Measurements from ENCODE around the gene SYNJ1. TPM values are rescaled to one million over a fixed set of nuclear protein-coding genes. Genes with fewer than 3 reads are reported as not detected.
"Not testable (repeated sequence)": the region's sequence is repeated elsewhere in the genome, so short reads cannot be mapped to it uniquely, and the experiment has no call there.

The SYNJ1 gene
- total RNA-seq, 1 experiment from 2014 or later: 1.1 TPM

DNA sequence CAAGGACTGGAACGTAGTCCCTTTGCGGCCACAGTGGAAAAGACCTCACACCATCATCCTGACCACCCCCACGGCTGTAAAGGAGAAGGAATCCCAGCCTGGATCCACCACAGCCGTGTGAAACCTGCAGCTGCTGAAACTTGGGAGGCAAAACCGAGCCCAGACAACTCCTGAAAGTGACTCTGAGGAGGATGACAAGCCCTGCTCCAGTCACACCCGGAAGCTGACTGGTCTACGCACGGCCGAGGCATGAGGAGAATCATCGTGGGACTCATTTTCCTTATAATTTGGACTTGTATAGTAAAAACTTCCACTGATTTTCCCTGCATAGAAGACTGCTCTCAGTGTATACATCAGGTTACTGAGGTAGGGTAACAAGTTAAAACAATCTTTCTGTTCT is 65.8 kb downstream of the SYNJ1 start:
- Histone ChIP-seq H3K36me3 (peaks cover 32% of the 10 kb centered on the region), H3K9me3 (peaks cover 11% of the 10 kb centered on the region)
- H3K27me3 ChIP-seq, DNase-seq, H3K4me3 ChIP-seq: not testable (repeated sequence)

DNA sequence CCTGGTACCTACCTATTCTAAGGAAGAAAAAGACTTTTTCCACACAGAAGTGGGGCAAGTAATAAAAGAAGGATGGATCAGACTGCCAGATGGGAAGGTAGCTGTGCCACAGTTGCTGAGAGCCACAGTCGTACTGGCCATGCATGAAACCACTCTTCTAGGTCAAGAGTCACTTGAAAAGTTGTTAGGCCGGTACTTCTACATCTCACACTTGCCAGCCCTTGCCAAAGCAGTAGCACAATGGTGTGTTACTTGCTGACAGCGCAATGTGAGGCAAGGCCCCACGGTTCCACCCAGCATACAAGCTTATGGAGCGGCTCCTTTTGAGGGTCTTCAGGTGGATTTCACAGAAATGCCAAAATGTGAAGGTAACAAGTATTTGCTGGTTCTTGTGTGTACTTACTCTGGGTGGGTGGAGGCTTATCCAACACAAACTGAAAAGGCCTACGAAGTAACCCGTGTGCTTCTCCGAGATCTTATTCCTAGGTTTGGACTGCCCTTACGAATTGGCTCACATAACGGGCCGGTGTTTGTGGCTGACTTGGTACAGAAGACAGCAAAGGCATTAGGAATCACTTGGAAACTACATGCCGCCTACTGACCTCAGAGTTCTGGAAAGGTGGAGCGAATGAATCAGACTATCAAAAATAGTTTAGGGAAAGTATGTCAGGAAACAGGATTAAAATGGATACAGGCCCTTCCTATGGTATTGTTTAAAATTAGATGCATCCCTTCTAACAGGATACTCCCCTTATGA is 66.6 kb downstream of the SYNJ1 start:
- H3K4me3 ChIP-seq, H3K27me3 ChIP-seq, DNase-seq: not testable (repeated sequence)
- Histone ChIP-seq H3K9me3 (peaks cover 11% of the 10 kb centered on the region), H3K36me3 (peaks cover 29% of the 10 kb centered on the region)

DNA sequence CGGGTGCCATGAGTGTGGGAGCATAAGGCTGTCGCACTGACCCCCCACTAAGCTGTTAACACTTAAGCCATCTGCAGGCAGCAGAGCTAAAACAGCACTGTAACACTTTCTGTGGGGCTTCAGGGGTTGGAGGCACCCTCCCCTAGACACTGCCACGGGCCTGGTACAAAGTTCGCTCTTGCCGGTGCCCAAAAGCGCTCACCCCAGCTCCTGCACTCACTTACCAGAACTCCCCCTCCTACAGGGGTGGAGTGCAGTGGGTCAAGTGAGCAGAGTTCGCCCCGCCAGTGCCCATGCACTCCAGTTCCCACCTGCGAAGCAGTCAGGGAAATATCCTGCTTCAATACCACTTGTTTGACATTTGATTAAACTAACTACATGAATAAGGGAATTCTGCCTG is 69.3 kb downstream of the SYNJ1 start:
- no peaks in the 10 kb centered on the region for H3K9me3 ChIP-seq
- H3K4me3 ChIP-seq: no peak overlapping the region
- peaks cover 6% of the 10 kb centered on the region for H3K36me3 ChIP-seq
- H3K27me3 ChIP-seq: no peaks in the 10 kb centered on the region
- DNase-seq: no peak

DNA sequence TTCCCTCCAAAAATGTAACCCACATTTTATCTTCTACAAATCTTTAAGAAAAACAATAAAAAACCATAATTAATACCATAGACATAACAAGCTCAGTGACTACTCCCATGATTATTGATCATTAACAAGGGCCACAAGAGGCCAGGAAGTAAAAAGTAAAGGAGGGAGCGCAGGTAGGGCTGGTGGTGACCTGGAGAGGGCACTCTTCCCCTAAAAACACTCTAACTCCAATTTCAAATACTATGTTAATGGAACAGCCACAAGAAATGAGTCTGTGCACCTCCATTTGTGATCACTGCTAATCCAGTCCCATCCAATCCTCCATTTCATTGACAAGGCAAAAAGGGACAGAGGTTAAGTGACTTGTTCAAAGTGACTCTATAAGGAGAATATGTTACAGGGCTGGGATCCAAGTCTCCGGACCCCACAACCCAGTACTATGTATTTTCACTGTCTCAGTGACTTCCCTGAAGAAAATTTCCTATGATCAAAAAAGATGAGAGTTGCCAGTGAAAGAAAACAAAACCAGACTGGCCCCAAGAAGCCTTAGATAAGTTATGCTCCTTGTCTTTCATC is 74.4 kb downstream of the SYNJ1 start:
- H3K27me3 ChIP-seq: no peaks in the 10 kb centered on the region
- H3K36me3 ChIP-seq: peaks cover 3% of the 10 kb centered on the region
- no peak overlapping the region for H3K4me3 ChIP-seq
- H3K9me3 ChIP-seq: no peaks in the 10 kb centered on the region
- no peak for DNase-seq

DNA sequence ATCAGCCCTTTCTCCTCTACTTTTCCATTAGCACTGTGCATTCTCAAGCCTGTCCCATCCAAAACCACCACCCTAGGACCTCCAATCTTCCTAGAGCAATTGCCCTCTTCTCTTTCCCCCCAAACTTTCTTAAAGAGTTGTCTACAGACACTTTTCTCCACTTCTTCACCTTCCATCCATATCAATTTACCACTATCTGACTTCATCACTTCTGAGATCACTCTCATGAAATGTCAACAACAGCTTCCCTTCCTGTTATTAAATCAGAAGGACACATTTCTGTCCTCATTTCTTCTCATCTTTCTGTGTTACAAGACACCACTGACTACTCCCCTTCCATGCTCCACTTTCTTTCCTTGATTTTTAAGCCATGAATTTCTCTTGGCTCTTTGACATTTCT is 79.6 kb downstream of the SYNJ1 start:
- Histone ChIP-seq H3K9me3 (no peaks in the 10 kb centered on the region), H3K4me3 (no peak overlapping the region), H3K36me3 (no peaks in the 10 kb centered on the region; the same call in 1 of the 2 replicates), H3K27me3 (no peaks in the 10 kb centered on the region)
- DNase-seq: no peak

DNA sequence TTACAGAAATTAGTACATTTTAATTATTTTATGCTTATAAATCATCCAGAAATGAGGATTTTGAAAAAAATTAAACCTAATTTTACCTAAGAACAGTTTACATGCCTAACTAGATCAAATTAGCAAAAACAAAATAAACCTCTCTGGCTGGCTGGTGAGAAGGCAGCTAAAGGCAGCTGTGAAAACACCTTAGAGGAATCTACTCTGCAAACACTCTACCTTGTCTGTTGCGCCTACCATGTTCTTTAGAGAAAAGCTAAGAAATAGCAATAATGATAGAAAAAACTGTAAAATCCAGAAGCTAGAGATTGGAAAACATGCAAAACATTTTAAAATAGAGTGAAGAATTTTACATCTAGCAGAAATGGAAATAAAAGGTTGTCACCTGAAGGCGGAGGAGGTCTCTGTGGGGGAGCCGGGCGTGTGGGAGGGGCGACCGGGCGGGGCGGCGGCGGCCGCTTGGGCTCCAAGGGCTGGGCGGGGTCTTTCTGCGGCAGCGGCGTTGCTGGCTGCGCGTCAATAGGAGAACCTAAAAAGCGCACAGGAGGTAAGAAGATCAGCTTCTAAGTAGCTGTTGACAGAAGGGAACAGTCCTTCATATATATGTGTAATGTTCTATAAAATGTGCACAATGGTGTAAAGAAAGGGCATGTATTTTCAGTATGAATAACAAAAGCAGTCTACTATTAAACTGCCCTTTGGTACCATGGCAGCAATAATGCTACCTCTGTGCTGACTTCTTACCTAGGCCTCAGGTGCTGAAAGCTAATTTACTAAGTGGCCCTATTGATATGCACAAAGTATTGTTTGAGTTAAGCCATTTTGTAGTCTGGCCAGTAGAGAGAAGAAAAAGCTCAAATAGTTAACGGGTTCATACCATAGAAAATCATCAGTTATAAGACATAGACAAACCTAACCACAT is 82.3 kb downstream of the SYNJ1 start:
- Histone ChIP-seq H3K27me3 (no peaks in the 10 kb centered on the region), H3K4me3 (no peak overlapping the region), H3K36me3 (peaks cover 3% of the 10 kb centered on the region), H3K9me3 (no peaks in the 10 kb centered on the region)
- no peak for DNase-seq

DNA sequence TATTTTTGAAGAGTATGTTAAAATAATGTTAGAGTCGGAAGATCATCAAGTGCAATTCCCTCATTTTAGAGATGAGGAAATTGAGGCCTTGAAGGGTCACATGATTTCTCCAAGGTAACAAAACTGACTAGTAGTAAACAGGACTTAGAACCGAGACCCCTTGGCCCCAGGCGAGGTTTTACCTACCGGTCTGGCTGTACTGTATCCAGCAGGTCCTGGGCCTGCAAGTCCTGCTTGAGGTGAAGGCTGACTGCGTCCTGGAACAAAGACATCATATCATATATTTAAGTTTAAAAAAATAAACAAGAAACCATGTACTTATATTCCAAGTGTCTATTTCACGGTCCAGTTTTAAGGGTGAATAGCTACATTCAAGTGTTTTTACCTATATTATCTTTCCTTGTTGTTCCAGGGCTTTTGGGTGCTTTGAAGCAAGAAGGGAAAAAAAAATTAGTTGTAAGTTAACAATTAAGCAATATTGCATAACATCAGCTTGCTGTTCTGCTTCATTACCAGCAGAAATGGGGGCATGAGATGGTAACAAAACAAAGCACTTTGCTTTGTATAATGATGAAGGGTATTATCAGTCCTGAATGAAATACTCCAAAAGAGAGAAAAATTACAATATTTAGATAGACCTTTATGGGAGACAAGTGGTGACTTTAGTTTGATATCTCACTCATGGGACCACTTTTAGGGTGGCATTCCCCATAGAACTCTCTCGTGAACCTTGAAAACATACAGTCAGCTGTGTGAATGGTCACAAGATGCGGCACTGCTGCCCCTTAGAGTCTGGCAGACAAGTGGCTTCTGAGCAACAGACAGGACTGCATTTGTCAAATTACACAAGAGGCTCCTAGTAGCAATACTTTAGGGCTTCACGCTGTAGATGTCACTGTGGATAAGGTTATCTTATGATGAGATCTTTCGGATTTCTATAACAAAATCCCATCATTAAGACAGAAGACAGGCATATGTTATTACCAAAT is 85.8 kb downstream of the SYNJ1 start:
- H3K36me3 ChIP-seq: peaks cover 3% of the 10 kb centered on the region
- no peak for DNase-seq
- no peak overlapping the region for H3K4me3 ChIP-seq
- no peaks in the 10 kb centered on the region for H3K9me3 ChIP-seq
- no peaks in the 10 kb centered on the region for H3K27me3 ChIP-seq

DNA sequence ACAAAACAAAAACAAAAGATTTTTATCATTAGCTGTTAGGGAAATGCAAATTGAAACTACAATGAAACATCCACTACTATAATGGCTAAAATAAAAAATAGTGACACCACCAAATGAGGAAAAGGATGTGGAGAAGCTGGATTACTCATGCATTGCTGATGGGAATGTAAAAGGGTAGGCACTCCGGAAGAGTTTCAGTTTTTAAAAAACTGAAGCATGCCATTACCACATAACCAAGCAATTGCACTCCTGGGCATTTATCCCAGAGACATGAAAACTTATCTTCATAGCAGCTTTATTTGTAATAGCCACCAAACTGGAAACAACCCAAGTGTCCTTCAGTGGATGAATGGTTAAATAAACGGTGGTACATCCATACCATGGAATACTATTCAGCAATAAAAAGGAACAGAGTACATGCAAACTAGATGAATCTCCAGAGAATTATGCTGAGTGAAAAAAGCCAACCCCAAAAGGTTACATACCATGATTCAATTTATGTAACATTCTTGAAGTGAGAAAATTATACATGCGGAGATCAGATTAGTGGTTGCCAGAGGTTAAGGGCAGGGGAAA is 101.1 kb downstream of the SYNJ1 start:
- no peaks in the 10 kb centered on the region for H3K9me3 ChIP-seq
- no peak for DNase-seq
- H3K4me3 ChIP-seq: no peak overlapping the region
- H3K27me3 ChIP-seq: no peaks in the 10 kb centered on the region
- no peaks in the 10 kb centered on the region; the same call in 1 of the 2 replicates for H3K36me3 ChIP-seq

DNA sequence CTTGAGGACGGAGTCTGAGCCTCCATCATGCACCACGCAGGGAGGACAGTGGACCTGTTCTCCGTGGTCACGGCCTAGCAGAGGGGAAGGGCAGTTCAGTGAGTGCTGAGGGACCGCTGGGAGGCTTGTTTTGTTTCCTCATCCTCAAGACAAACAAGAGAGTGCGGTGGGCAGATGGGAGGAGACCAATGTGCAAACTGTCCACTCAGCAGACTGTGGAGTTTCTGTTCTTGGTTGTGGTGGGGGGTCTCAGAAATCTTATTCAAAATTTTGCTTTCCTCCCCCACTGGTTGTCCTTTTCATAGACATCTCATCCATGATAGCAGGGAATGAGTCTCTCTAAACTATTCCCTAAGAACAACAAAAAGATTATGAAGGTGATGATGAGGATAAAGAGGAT is 109.6 kb downstream of the SYNJ1 start:
- not testable (repeated sequence) for H3K9me3 ChIP-seq, DNase-seq, H3K4me3 ChIP-seq, H3K27me3 ChIP-seq, H3K36me3 ChIP-seq

DNA sequence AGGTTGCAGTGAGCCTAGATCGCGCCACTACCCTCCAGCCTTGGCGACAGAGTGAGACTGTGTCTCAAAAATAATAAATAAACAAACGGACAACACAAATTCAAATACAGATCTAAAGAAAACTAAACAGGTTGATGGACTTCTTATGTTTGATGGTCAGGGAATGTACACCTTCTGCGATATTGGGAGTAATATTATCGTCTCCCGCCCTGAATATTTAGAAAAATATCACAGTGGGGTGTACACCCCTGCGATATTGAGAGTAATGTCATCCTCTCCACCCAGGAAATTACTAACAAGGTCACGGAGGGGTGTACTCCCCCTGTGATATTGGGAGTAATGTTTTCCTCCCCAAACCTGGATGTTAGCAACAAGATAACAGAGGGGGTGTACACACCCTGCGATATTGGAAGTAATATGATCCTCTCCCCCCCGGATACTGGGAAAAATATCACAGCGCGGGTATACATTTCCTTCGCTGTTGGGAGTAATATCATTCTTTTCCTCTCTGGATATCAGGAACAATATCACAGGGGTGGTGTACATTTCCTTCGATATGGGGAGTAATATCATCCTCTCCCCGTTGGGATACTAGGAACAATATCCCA is 114.3 kb downstream of the SYNJ1 start:
- Histone ChIP-seq H3K27me3 (no peaks in the 10 kb centered on the region), H3K4me3 (peak overlapping the region; percentile 98), H3K9me3 (no peaks in the 10 kb centered on the region), H3K36me3 (peaks cover 18% of the 10 kb centered on the region)
- no peak for DNase-seq

DNA sequence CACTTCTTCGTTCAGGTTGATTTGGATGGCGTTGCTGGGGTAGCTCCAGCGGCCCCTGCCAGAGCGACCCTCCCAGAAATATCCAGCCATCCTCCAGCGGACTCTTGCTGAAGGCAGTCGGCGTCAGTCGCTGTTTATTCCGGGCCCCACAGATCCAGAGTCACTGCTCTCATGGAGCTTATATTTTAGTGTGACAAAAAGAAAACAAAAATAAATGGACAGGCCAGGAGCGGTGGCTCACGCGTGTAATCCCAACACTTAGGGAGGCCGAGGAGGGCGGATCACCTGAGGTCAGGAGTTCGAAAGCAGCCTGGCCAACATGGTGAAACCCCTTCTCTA is 114.8 kb downstream of the SYNJ1 start:
- no peak for DNase-seq
- H3K36me3 ChIP-seq: peaks cover 18% of the 10 kb centered on the region
- no peaks in the 10 kb centered on the region for H3K9me3 ChIP-seq
- H3K4me3 ChIP-seq: peak overlapping the region; percentile 98
- no peaks in the 10 kb centered on the region for H3K27me3 ChIP-seq

DNA sequence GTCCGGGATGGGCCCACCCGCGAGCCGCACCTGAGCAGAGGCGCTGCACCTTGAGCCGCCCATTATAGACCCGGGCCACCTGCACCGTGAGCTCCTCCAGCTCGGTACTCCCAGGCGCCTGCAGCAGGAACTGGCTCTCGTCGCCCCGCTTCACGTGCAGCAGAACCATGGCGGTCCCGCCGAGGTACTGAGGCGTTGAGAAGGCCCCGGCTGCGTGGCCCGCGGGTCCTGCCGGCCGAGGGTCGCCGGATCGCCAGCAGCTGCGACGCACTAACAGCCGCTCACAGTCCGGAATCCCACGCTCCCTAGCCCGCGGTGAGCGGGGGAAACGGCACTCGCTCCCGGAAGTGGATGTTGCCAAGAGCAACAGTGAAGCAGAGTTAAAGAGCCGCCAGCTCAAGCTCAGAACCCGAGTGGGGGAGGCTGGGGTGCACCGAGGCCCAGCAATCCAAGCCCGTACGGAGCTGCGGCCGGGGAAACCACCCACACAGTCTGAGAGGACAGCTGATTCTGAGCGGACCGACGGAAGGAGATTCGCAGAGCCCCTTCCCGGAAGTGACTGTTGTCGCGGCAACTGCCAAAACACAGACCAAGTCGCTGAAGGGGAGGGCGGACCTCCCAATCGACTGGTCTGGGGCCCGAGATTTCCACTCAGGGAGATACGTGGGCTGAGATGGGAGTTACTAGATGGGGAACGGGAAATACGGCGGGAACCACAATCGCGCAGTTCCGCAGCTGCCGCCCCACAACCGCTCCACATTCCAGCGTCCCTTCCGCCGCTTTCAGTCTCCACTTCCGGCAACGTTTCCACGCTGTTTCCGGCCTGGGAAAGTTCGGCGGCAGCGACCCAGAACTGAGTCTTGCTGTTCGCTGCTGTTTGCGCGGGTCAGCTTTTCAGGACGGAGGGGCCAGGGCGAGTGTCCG is 115.5 kb downstream of the SYNJ1 start, which contains the start of gene CFAP298:
Gene CFAP298, minus strand, starts transcription at position 303 of the 924 bp plus-strand sequence. Its CDS starts 134 bp downstream, at position 169.
- Histone ChIP-seq H3K27me3 (no peaks in the 10 kb centered on the region), H3K9me3 (no peaks in the 10 kb centered on the region), H3K36me3 (peaks cover 21% of the 10 kb centered on the region), H3K4me3 (peak within 1 kb of the TSS; percentile 98)
- peak; percentile 93 for DNase-seq

DNA sequence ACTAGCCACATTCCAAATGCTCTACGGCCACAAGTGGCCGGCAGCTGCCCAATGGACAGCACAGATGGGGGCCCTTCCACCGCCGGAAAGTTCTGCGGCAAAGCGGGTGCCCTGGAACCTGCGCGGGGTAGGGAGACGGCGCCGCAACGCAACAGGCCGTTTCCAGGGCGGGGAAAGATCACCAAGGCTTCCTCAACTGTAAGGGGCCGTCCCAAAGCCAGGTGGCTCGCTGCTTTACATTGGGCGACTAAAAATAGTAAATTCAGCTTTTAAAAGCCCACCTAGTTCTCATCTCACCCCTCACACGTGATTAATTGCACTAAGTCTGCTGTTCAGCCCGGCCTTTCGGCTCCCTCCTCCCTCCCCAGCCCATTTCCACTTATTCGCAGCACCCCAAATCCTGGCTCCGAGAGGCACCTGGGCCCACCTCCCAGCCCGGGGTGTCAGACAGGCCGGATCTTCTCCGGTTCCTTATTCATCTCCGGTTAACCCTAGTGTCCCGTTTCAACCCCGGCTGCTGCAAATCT is 116.3 kb downstream of the SYNJ1 start:
- DNase-seq: peak; percentile 35
- H3K36me3 ChIP-seq: peaks cover 27% of the 10 kb centered on the region
- H3K27me3 ChIP-seq: no peaks in the 10 kb centered on the region
- no peaks in the 10 kb centered on the region for H3K9me3 ChIP-seq
- H3K4me3 ChIP-seq: peak overlapping the region; percentile 98

DNA sequence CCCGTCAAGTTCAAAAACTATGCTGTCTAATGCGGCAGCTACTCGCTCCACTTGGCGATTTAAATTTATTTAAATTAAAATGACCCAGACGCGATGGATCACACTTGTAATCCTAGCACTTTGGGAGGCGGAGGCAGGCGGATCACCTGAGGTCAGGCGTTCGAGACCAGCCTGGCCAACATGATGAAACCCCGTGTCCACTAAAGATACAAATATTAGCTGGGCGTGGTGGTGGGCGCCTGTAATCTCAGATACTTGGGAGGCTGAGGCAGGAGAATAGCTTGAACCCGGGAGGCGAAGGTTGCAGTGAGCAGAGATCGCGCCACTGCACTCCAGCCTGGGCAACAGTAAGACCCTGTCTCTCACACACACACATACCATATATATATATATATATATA is 116.9 kb downstream of the SYNJ1 start:
- peak overlapping the region; percentile 98 for H3K4me3 ChIP-seq
- DNase-seq, H3K9me3 ChIP-seq, H3K27me3 ChIP-seq: not testable (repeated sequence)
- peaks cover 30% of the 10 kb centered on the region for H3K36me3 ChIP-seq

Data from MG63 (cell line).